Measurements from ENCODE around the gene SH2D6.
"Not testable (repeated sequence)": the region's sequence is repeated elsewhere in the genome, so short reads cannot be mapped to it uniquely, and the experiment has no call there.

The SH2D6 gene

DNA sequence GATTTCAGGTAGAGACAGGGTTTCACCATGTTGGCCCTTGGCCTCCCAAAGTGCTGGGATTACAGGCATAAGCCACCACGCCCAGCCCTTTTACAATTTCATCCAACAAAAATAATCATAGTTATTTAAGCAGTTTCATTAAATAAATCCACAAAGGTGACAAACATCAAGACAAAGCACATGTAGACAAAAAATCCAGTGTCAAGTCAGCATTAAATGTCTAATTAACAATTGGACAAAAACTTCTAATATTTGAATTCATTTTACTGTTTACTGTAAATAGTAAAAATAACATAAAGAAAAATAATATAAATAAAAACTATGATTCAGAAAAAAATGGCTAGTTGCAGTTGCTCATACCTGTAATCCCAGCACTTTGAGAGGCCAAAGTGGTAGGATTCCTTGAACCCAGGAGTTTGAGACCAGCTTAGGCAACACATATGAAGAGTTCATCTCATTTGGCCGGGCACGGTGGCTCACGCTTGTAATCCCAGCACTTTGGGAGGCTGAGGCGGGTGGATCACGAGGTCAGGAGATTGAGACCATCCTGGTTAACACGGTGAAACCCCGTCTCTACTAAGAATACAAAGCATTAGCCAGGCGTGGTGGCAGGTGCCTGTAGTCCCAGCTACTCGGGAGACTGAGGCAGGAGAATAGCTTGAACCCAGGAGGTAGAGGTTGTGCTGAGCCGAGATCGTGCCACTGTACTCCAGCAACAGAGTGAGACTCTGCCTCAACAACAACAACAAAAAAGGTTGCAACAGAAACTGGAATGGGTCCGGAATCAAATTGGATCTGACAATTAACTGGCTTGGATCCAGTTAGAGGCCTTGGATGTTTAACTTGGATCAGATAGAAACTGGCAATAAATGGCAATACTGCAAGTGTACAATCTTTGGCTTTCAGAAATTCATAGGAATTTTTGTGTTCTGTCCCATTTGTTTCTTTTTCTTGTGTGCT, 63.6 kb downstream of the SH2D6 start (continued):
- TF ChIP-seq, protein P1, sequence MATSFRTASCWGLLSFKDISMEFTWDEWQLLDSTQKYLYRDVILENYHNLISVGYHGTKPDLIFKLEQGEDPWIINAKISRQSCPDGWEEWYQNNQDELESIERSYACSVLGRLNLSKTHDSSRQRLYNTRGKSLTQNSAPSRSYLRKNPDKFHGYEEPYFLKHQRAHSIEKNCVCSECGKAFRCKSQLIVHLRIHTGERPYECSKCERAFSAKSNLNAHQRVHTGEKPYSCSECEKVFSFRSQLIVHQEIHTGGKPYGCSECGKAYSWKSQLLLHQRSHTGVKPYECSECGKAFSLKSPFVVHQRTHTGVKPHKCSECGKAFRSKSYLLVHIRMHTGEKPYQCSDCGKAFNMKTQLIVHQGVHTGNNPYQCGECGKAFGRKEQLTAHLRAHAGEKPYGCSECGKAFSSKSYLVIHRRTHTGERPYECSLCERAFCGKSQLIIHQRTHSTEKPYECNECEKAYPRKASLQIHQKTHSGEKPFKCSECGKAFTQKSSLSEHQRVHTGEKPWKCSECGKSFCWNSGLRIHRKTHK (tag by site-specific recombination; IDR thresholded peaks at IDR 0.05): no peak
- TF ChIP-seq ZNF112 (tag by site-specific recombination; IDR thresholded peaks at IDR 0.05) (no peak), KLF8 (tag by site-specific recombination; IDR thresholded peaks at IDR 0.05) (no peak), ZNF548 (tag by site-specific recombination; IDR thresholded peaks at IDR 0.05) (no peak), ZNF354C (tag by site-specific recombination; IDR thresholded peaks at IDR 0.05; ENCODE audit: borderline replicate concordance, low read depth) (no peak), ZNF707 (tag by site-specific recombination; IDR thresholded peaks at IDR 0.05) (no peak), GLIS2 (tag by site-specific recombination; IDR thresholded peaks at IDR 0.05) (no peak), ZNF266 (tag by site-specific recombination; IDR thresholded peaks at IDR 0.05; ENCODE audit: low read depth) (no peak), ZNF792 (tag by site-specific recombination; IDR thresholded peaks at IDR 0.05) (no peak), ZSCAN23 (tag by site-specific recombination; IDR thresholded peaks at IDR 0.05) (no peak), WT1 (tag by site-specific recombination; IDR thresholded peaks at IDR 0.05) (no peak)
- TF ChIP-seq, protein P2, sequence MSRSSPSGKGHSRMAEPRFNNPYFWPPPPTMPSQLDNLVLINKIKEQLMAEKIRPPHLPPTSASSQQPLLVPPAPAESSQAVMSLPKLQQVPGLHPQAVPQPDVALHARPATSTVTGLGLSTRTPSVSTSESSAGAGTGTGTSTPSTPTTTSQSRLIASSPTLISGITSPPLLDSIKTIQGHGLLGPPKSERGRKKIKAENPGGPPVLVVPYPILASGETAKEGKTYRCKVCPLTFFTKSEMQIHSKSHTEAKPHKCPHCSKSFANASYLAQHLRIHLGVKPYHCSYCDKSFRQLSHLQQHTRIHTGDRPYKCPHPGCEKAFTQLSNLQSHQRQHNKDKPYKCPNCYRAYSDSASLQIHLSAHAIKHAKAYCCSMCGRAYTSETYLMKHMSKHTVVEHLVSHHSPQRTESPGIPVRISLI (tag by site-specific recombination; IDR thresholded peaks at IDR 0.05): no peak
- TF ChIP-seq, protein P3, sequence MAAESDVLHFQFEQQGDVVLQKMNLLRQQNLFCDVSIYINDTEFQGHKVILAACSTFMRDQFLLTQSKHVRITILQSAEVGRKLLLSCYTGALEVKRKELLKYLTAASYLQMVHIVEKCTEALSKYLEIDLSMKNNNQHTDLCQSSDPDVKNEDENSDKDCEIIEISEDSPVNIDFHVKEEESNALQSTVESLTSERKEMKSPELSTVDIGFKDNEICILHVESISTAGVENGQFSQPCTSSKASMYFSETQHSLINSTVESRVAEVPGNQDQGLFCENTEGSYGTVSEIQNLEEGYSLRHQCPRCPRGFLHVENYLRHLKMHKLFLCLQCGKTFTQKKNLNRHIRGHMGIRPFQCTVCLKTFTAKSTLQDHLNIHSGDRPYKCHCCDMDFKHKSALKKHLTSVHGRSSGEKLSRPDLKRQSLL (tag by site-specific recombination; IDR thresholded peaks at IDR 0.05): no peak

DNA sequence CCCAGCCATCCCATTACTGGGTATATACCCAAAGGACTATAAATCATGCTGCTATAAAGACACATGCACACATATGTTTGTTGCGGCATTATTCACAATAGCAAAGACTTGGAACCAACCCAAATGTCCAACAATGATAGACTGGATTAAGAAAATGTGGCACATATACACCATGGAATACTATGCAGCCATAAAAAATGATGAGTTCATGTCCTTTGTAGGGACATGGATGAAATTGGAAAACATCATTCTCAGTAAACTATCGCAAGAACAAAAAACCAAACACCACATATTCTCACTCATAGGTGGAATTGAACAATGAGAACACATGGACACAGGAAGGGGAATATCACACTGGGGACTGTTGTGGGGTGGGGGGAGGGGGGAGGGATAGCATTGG, 66.1 kb downstream of the SH2D6 start:
- POLR2A ChIA-PET; H3K4me3 ChIP-seq (ENCODE audit: low read depth, low read length); H3K36me3 ChIP-seq (ENCODE audit: control insufficient read depth in 2 of 2, insufficient read depth in 1 of 2, low read length in 2 of 2); H3K4me1 ChIP-seq (ENCODE audit: control insufficient read depth, insufficient read depth, low read length); H3K9me3 ChIP-seq (ENCODE audit: control insufficient read depth, insufficient read depth, low read depth, low read length); CTCF ChIA-PET; H3K27ac ChIP-seq (ENCODE audit: extremely low read depth, low read depth, low read length): not testable (repeated sequence)
- TF ChIP-seq ZNF146 (tag by site-specific recombination; IDR thresholded peaks at IDR 0.05): peak; percentile 66

DNA sequence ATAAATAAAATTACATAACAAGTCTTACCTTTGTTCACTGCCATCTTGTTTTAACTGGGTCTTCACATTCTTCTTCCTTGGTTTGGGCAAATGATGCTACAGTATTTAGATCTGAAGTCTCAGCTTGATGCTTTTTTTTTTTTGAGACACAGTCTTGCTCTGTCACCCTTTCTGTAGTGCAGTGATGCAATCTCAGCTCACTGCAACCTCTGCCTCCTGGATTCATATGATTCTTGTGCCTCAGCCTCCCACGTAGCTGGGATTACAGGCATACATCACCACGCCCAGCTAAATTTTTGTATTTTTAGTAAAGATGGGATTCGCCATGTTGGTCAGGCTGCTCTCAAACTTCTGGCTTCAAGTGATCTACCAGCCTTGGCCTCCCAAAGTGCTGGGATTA, 67.3 kb downstream of the SH2D6 start:
- no peak overlapping the region for H3K27ac ChIP-seq (ENCODE audit: extremely low read depth, low read depth, low read length)
- CTCF ChIA-PET: interaction anchor here (0.8 kb wide), 1 partner anchor 51 kb away, joined by 3 read pairs; no protein-coding TSS in a partner anchor
- H3K4me1 ChIP-seq (ENCODE audit: control insufficient read depth, insufficient read depth, low read length): no peaks in the 10 kb centered on the region
- H3K9me3 ChIP-seq (ENCODE audit: control insufficient read depth, insufficient read depth, low read depth, low read length): no peaks in the 10 kb centered on the region
- H3K4me3 ChIP-seq (ENCODE audit: low read depth, low read length): no peak overlapping the region
- H3K36me3 ChIP-seq (ENCODE audit: control insufficient read depth in 2 of 2, insufficient read depth in 1 of 2, low read length in 2 of 2): no peaks in the 10 kb centered on the region
- POLR2A ChIA-PET: no interaction called here
- TF ChIP-seq OSR2 (tag by site-specific recombination; IDR thresholded peaks at IDR 0.05) (no peak), MYNN (tag by site-specific recombination; IDR thresholded peaks at IDR 0.05; ENCODE audit: borderline replicate concordance) (no peak), ZNF416 (tag by site-specific recombination; IDR thresholded peaks at IDR 0.05) (no peak), ZBTB21 (tag by site-specific recombination; IDR thresholded peaks at IDR 0.05) (no peak), ZNF433 (tag by site-specific recombination; IDR thresholded peaks at IDR 0.05; ENCODE audit: low read depth) (no peak), ZNF266 (tag by site-specific recombination; IDR thresholded peaks at IDR 0.05; ENCODE audit: low read depth) (no peak), ZBTB20 (tag by site-specific recombination; IDR thresholded peaks at IDR 0.05) (no peak), ZNF48 (tag by site-specific recombination; IDR thresholded peaks at IDR 0.05) (no peak), ZNF311 (tag by site-specific recombination; IDR thresholded peaks at IDR 0.05; ENCODE audit: borderline replicate concordance) (no peak), ZNF768 (tag by site-specific recombination; IDR thresholded peaks at IDR 0.05) (no peak), ZNF561 (tag by site-specific recombination; IDR thresholded peaks at IDR 0.05; ENCODE audit: borderline replicate concordance) (no peak)
- TF ChIP-seq, protein P4, sequence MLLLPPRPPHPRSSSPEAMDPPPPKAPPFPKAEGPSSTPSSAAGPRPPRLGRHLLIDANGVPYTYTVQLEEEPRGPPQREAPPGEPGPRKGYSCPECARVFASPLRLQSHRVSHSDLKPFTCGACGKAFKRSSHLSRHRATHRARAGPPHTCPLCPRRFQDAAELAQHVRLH (tag by site-specific recombination; IDR thresholded peaks at IDR 0.05): no peak
- TF ChIP-seq, protein P5, sequence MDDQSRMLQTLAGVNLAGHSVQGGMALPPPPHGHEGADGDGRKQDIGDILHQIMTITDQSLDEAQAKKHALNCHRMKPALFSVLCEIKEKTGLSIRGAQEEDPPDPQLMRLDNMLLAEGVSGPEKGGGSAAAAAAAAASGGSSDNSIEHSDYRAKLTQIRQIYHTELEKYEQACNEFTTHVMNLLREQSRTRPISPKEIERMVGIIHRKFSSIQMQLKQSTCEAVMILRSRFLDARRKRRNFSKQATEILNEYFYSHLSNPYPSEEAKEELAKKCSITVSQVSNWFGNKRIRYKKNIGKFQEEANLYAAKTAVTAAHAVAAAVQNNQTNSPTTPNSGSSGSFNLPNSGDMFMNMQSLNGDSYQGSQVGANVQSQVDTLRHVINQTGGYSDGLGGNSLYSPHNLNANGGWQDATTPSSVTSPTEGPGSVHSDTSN (CRISPR knock-in tag; IDR thresholded peaks at IDR 0.05): no peak
- TF ChIP-seq, protein P6, sequence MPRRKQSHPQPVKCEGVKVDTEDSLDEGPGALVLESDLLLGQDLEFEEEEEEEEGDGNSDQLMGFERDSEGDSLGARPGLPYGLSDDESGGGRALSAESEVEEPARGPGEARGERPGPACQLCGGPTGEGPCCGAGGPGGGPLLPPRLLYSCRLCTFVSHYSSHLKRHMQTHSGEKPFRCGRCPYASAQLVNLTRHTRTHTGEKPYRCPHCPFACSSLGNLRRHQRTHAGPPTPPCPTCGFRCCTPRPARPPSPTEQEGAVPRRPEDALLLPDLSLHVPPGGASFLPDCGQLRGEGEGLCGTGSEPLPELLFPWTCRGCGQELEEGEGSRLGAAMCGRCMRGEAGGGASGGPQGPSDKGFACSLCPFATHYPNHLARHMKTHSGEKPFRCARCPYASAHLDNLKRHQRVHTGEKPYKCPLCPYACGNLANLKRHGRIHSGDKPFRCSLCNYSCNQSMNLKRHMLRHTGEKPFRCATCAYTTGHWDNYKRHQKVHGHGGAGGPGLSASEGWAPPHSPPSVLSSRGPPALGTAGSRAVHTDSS (tag by site-specific recombination; IDR thresholded peaks at IDR 0.05): no peak

All from HEK293 (cell line).